Inflammatory macrophage treated with lipopolysaccharide for 4 hours (primary cell): ENCODE data around the gene BCAR3.

Experiments
- DNase-seq: peaks from one replicate; pipeline ENCODE4 v3.0.0-alpha.2; 2020

The BCAR3 gene

DNA sequence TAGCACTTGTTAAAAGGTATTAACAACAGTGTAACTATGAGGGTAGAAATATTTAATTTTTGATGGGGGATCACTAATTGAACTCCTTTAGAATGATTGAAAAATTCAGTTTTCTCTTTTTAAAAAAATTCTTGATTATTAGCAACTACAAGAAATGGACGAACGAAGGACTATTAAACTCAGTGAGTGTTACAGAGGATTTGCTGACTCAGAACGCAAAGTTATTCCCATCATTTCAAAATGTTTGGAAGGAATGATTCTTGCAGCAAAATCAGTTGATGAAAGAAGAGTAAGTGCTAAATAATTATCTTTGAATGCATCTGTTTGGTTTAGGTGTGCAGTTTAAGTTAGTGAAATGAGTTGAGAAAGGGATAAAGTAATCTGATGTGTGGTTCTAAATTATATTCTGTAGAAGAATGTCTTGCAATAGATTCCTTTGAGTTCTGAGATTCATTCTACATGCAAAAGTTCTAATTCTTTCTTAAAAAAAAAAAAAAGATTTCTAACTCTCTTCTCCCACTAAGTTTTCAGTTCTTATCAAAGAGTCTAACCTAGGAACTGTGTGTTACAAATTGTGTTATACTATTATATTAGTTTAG, 148.8 kb downstream of the BCAR3 start:
- DNase-seq, result no peak

DNA sequence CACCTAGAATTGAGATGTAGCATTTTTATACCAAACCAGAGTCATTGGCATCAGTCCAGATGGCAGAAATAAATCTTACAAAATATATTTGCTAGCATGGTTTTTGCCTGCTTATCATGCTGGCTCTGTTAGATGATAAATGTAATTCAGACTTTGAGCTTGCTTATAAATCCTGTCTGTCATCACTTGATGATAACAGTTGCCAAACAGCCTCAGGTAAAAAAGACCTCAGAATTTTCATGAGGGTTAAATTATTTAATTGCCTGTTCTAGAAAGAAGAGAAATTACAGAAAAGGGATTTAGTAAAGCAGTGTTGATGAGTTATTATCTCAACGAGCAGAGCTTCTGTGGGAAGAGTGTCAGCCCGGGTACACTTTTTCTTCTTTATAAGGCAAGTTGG, 150.4 kb downstream of the BCAR3 start:
- no peak for DNase-seq

DNA sequence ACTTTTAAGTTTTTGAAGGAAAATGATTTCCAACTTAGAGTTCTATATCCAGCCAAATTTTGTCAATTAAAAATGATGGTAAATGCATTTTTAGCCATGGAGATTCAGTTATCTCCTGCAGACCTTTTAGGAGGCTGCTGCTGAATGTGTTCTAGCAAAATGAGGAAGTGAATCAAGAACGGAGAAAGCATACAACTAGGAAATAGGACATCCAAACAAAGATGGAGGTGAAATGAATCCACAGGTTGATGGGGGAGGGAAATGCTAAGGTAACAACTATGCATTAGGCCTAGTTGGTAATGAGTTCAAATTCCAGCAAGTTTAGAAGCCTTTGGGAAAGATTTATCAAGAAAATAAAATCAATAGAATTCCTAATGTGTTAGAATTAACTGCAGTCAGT, 153.2 kb downstream of the BCAR3 start:
- peak; percentile 11 for DNase-seq

DNA sequence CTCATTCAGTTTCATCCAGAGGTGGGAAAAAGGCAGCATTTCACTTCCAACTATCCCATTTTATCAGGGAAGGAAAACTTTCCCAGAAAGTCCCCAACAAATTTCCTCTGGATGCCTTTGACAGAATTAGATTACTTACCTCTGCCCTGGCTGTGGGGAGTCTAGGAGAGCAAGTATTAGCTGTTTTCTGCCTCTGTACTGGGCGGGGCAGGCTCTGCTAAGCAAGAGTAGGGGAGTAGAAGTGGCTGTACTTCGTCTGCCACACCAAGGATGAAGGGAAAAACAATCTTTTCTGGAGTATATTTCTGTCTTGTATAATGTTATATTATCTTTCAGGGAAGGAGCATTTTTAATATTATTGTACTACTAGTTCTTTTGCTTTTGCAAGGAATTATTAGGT, 155.2 kb downstream of the BCAR3 start:
- no peak for DNase-seq

DNA sequence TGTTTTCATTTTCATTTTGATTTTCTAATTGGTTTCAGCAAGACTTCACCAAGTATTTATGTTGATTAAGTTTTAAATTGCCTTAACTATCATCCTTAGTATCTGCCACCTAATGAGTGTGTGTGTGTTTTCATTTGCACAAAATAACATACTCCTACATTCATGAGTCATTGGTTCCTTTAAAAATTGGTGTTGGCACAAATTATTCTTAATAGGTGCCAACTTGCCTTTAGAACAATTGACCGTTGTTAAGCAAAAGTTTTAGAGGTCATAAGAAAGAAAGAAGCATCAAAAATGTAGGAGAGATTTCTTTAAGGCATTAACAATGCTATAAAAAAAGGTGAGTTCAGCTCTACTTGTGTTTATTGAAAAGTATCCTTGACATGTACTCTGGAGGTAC, 156.2 kb downstream of the BCAR3 start:
- no peak for DNase-seq

DNA sequence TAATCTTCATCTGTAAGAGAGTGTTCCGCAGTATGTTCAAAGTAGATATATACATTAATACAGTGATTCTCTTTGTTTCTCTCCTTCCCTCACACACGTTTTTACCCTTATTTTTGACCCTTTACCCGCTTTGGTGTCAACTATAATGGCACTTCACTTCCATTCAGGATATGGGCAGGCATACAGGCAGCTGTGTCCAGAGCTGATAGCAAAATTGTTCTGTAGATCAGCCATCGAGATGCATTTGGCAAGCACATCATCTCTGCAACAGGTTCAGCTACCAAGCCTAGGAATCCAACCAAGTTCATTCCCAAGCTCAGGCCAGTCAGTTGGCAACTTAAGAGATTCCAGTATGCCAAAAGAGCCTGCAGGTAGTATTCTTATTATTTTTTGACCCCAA, 158.9 kb downstream of the BCAR3 start:
- no peak for DNase-seq

DNA sequence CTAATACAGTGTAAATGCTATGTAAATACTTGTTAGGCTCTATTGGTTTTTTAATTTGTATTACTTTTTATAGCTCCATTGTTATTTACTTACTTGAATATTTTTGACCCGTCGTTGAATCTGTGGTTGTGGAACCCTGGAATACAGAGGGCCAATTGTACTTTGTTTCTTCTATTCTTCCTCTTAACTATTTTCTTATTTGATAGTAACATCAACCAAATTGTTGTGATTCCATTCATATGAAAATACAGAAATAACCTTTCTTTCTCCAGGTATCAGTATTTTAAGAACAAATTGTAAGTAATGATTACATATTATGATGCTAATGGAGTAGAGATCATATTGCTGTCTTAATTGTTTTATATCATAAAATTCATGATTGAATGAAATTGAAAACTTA, 160.0 kb downstream of the BCAR3 start:
- DNase-seq, result no peak

DNA sequence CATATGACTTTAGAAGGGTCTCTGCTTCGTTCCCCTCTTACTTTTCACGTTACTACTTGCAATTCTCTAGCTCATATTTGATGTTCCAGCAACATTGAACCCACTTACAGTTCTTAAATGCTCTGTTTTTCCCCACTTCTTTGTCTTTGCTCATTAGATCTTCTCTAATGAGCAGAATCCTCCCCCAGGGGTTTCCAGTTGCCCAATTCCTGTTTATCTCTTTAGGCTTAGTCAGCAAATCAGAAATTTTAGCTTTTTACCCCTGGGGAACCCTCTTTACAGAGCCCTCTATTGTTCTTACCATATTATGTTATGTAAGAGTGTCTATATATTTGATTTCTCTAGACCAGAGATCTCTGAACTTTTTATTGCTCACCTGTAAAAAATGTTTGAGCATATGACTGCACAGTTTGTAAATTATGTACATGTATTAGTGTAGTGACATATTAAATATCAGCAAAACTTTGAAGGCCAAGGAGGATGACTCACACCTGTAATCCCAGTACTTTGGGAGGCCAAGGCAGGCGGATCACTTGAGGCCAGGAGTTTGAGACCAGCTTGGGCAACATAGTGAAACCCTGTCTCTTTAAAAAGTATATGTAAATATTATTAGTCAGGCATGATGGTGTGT, 162.3 kb downstream of the BCAR3 start:
- DNase-seq, result no peak

DNA sequence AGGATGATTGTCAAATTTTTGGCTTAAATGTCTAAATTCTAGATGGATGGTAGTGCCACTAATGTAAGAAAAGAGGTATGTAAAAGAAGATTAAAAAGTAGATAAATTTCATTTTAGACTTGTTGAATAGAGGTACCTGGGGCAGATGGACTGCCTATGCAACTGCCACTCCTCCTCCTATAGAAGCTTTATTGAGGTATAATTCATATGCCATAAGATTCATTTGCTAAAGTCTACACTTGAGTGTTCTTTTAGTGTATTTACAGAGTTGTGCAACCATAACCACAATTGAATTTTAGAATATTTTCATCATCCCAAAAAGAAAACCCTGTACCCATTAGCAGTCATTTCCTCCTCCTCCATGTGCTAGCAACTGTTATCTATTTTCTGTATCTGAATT, 163.1 kb downstream of the BCAR3 start:
- DNase-seq, result no peak

DNA sequence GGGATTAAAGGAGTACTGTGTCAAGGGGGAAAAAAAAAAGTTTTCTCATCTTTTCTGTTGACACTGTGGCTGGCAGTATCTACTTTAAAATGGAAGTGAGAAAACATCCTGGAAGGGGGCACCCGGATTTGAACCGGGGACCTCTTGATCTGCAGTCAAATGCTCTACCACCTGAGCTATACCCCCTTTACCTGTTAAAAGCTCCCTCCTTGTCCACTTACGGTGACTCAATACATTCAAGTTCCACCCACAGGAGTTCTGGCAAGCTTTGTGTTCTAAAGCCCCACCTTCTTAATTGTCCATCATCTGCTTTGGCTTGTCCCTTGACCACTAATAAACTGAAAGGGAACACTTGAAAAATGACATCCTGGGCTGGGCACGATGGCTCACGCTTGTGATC, 165.5 kb downstream of the BCAR3 start:
- no peak for DNase-seq
